Parathyroid adenoma (tissue), 2 donors: ENCODE measurements around the gene ELOVL5.

Source experiments
- H2AFZ ChIP-seq: fragments of 300-600 bp; sonication (generic); one replicate; pipeline ENCODE4 v1.7.0; 2017; ENCODE audit warnings: antibody characterized with exemption, mild to moderate bottlenecking
- H3K27ac ChIP-seq: fragments of 300-600 bp; sonication (generic); one replicate; pipeline ENCODE4 v1.7.0; 2017
- H3K27me3 ChIP-seq: fragments of 300-600 bp; sonication (generic); one replicate; pipeline ENCODE4 v1.7.0; 2017; ENCODE audit warnings: low read length; ENCODE audit not compliant: control insufficient read depth, insufficient read depth
- H3K36me3 ChIP-seq: fragments of 300-600 bp; sonication (generic); one replicate; pipeline ENCODE4 v1.7.0; 2017; ENCODE audit warnings: low read length; ENCODE audit not compliant: control insufficient read depth, insufficient read depth
- H3K4me1 ChIP-seq: fragments of 300-600 bp; sonication (generic); one replicate; pipeline ENCODE4 v1.7.0; 2017; ENCODE audit warnings: control low read depth
- H3K4me2 ChIP-seq: fragments of 300-600 bp; sonication (generic); one replicate; pipeline ENCODE4 v1.7.0; 2017; ENCODE audit warnings: low read length
- H3K4me3 ChIP-seq: fragments of 300-600 bp; sonication (generic); one replicate; pipeline ENCODE4 v1.7.0; 2017; ENCODE audit warnings: low read depth, low read length
- H3K79me2 ChIP-seq: fragments of 300-600 bp; sonication (generic); one replicate; pipeline ENCODE4 v1.7.0; 2017; ENCODE audit warnings: control low read depth
- H3K9ac ChIP-seq: fragments of 300-600 bp; sonication (generic); one replicate; pipeline ENCODE4 v1.7.0; 2017; ENCODE audit warnings: mild to moderate bottlenecking
- H3K9me3 ChIP-seq: fragments of 300-600 bp; sonication (generic); one replicate; pipeline ENCODE4 v1.7.0; 2017; ENCODE audit warnings: low read length; ENCODE audit not compliant: control insufficient read depth
- TF ChIP-seq, protein P1 (sequence below): fragments of 300-600 bp; sonication (generic); IDR thresholded peaks from one replicate; pipeline ENCODE4 v1.7.0; 2017; ENCODE audit warnings: antibody characterized with exemption, mild to moderate bottlenecking
- donor health status: primary hyperparathyroidism.

ELOVL5 gene

DNA sequence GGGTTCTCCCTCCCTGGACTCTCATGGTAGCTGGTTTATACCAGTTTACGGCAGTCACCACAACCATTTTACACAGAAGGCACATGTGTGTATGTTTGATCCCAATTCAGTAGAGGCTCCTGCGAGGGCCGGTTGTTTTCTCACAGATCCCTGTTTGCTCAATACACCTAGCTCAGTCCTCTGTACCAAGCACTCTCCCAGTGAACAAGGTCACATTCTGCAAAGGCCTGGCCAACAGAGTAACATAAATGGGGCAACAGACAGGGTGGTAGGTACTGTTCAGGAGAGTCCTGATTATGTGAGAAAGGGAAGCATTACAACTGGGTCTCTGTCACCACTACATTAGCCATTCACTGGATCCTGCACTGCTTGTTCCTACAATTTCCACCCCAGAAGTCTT is 84.4 kb downstream of the ELOVL5 start:
- Histone ChIP-seq H2AFZ (no peak overlapping the region), H3K9ac (no peak overlapping the region), H3K4me3 (no peak overlapping the region), H3K36me3 (no peaks in the 10 kb centered on the region), H3K4me2 (no peak overlapping the region), H3K27me3 (no peaks in the 10 kb centered on the region), H3K9me3 (no peaks in the 10 kb centered on the region), H3K4me1 (peaks cover 9% of the 10 kb centered on the region), H3K27ac (no peak overlapping the region), H3K79me2 (no peaks in the 10 kb centered on the region)
- TF ChIP-seq, protein P1, sequence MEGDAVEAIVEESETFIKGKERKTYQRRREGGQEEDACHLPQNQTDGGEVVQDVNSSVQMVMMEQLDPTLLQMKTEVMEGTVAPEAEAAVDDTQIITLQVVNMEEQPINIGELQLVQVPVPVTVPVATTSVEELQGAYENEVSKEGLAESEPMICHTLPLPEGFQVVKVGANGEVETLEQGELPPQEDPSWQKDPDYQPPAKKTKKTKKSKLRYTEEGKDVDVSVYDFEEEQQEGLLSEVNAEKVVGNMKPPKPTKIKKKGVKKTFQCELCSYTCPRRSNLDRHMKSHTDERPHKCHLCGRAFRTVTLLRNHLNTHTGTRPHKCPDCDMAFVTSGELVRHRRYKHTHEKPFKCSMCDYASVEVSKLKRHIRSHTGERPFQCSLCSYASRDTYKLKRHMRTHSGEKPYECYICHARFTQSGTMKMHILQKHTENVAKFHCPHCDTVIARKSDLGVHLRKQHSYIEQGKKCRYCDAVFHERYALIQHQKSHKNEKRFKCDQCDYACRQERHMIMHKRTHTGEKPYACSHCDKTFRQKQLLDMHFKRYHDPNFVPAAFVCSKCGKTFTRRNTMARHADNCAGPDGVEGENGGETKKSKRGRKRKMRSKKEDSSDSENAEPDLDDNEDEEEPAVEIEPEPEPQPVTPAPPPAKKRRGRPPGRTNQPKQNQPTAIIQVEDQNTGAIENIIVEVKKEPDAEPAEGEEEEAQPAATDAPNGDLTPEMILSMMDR = no peak

DNA sequence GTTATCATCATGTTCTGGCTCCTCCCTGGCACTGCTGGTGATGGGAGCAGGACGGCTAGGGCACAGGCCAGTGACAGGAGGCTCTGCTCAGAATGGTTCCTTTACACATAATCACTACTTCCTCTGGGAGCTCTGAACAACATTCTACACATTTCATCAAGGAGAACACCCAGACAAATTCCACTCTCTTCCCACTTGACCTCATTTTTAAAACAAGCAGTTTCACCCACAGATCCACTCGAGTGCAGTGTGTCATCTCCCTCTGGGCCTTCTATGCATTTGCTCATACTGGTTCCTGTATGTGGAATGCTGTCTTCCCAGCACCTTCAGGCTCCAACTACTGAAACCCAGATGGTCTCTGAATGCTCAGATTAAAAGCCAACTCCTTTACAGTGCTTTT is 84.8 kb downstream of the ELOVL5 start:
- H3K9me3 ChIP-seq = no peaks in the 10 kb centered on the region
- H3K9ac ChIP-seq = no peak overlapping the region
- no peak overlapping the region for H2AFZ ChIP-seq
- no peak overlapping the region for H3K4me2 ChIP-seq
- no peak overlapping the region for H3K27ac ChIP-seq
- H3K36me3 ChIP-seq = no peaks in the 10 kb centered on the region
- H3K27me3 ChIP-seq = no peaks in the 10 kb centered on the region
- TF ChIP-seq, protein P1 = no peak
- no peaks in the 10 kb centered on the region for H3K79me2 ChIP-seq
- H3K4me3 ChIP-seq = no peak overlapping the region
- H3K4me1 ChIP-seq = peaks cover 5% of the 10 kb centered on the region

DNA sequence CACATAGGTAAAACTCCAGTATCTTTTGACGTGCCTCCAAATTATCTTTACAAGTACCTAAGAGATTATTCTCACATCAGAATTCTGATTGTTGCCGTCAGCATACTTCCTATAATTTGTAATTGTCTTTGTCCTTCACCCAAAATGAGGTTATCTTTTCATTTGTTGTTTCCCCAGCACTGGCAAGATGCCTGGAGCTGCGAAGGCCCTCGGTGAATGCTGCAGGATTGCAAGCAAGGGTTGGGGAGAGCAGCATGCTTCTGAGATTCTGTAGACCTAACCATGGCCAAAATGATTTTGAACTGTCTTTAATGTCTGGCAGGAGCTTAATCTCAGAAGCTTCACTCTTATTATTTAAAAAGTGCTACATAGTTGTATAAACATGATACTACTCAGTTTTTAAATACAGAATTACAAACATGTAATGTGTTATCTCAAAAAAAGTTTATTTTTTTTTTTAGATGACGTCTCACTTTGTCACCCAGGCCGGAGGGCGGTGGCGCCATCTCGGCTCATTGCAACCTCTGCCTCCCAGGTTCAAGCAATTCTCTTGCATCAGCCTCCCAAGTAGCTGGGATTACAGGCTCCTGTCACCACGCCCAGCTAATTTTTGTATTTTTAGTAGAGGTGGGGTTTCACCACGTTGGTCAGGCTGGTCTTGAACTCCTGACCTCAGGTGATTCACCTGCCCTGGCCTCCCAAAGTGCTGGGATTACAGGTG is 88.7 kb downstream of the ELOVL5 start:
- TF ChIP-seq, protein P1 = no peak
- Histone ChIP-seq H3K9me3 (no peaks in the 10 kb centered on the region), H2AFZ (no peak overlapping the region), H3K4me2 (no peak overlapping the region), H3K9ac (no peak overlapping the region), H3K79me2 (no peaks in the 10 kb centered on the region), H3K4me3 (no peak overlapping the region), H3K27me3 (no peaks in the 10 kb centered on the region), H3K27ac (no peak overlapping the region), H3K4me1 (peaks cover 12% of the 10 kb centered on the region), H3K36me3 (no peaks in the 10 kb centered on the region)

DNA sequence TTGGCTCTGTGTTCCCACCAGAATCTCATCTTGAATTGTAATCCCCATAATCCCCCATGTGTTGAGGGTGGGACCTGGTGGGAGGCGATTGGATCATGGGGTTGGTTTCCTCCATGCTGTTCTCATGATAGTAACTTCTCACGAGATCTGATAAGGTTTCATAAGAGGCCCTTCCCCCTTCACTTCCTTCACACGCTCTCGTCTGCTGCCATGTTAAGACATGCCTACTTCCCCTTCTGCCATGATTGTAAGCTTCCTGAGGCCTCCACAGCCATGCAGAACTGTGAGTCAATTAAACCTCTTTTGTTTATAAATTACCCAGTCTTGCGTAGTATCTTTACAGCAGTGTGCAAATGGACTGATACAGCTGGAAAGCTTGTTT is 90.0 kb downstream of the ELOVL5 start:
- no peak overlapping the region for H3K4me3 ChIP-seq
- H3K9me3 ChIP-seq = no peaks in the 10 kb centered on the region
- no peak overlapping the region for H3K9ac ChIP-seq
- H3K4me1 ChIP-seq = peaks cover 12% of the 10 kb centered on the region
- H2AFZ ChIP-seq = no peak overlapping the region
- no peaks in the 10 kb centered on the region for H3K36me3 ChIP-seq
- H3K4me2 ChIP-seq = no peak overlapping the region
- H3K27ac ChIP-seq = no peak overlapping the region
- TF ChIP-seq, protein P1 = no peak
- no peaks in the 10 kb centered on the region for H3K79me2 ChIP-seq
- H3K27me3 ChIP-seq = no peaks in the 10 kb centered on the region

DNA sequence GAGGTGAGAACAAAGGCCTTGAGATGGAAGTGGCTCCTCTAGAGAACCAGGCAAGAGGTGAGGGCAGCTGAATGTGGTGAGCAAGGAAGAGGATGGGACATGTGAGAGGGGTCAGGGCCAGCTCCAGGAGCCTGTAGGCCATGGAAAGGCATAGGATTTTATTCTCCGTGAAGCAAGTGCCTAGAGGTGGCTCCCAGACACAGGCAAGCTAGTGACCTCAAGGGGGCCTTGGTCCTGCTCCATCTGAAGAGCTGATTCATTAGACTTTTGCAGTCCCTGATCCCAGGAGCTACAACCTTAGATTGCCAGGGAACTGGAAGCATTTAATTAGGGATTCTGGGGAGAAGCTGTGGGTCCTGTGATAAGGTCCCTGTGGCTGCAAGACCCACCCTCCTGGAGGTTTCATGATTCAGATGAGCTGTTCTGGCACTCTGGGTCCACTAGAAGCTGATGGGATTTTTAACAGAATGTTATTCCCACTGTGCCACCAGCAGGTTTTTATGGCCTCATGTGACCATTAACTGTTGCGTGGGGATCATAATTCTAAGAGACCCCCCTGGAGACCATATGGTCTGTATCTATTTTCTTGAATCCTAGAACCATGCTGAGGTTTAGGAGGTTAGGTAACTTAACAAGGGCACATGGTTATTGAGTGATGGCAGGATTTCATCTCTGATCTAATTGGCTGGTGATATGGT is 90.5 kb downstream of the ELOVL5 start:
- no peak overlapping the region for H3K9ac ChIP-seq
- H3K36me3 ChIP-seq = no peaks in the 10 kb centered on the region
- peaks cover 12% of the 10 kb centered on the region for H3K4me1 ChIP-seq
- H2AFZ ChIP-seq = no peak overlapping the region
- no peaks in the 10 kb centered on the region for H3K9me3 ChIP-seq
- H3K27ac ChIP-seq = no peak overlapping the region
- H3K4me2 ChIP-seq = no peak overlapping the region
- H3K79me2 ChIP-seq = no peaks in the 10 kb centered on the region
- TF ChIP-seq, protein P1 = no peak
- H3K27me3 ChIP-seq = no peaks in the 10 kb centered on the region
- no peak overlapping the region for H3K4me3 ChIP-seq
